Measurements from ENCODE around the gene CALB2.

GRCh38 chr16:71408536-71408935 lies 50.0 kb downstream of the CALB2 start:
- no peak for TF ChIP-seq POLR2A (IDR thresholded peaks at IDR 0.05; ENCODE audit: low read depth, low read length)
- TF ChIP-seq POLR2AphosphoS5 (IDR thresholded peaks at IDR 0.05; ENCODE audit: low read depth, low read length), result no peak
- no peak for TF ChIP-seq TAF1 (IDR thresholded peaks at IDR 0.05; ENCODE audit: borderline replicate concordance, low read depth, low read length)

Measured in GM12892 (cell line).